ENCODE data around the gene TRIM46. TPM values are rescaled to one million over a fixed set of nuclear protein-coding genes. Genes with fewer than 3 reads are reported as not detected.
"Not testable (repeated sequence)": the region's sequence is repeated elsewhere in the genome, so short reads cannot be mapped to it uniquely, and the experiment has no call there.

The TRIM46 gene
- total and polyA plus RNA-seq, 2 experiments from 2014 or later = 2.1 to 3.4 TPM

- Histone ChIP-seq H3F3A (ENCODE audit: insufficient read depth) (no peaks in the 10 kb centered on the region), H2AFZ (no peak overlapping the region), H4K20me1 (ENCODE audit: insufficient read depth) (no peaks in the 10 kb centered on the region), H3K79me2 (ENCODE audit: insufficient read depth) (no peaks in the 10 kb centered on the region), H3K4me2 (ENCODE audit: unreplicated experiment) (no peak overlapping the region), H3K27me3 (replicated peaks; ENCODE audit: insufficient read depth) (no peaks in the 10 kb centered on the region), H3K9me2 (ENCODE audit: insufficient read depth) (no peaks in the 10 kb centered on the region), H3K4me3 (no peak overlapping the region), H3K36me3 (ENCODE audit: low read depth) (no peaks in the 10 kb centered on the region), H3K4me1 (ENCODE audit: insufficient read depth) (no peaks in the 10 kb centered on the region), H3K27ac (no peak overlapping the region), H3K9me3 (ENCODE audit: low read depth) (no peaks in the 10 kb centered on the region), H3K9ac (no peak overlapping the region)
- TF ChIP-seq EZH2 (IDR thresholded peaks at IDR 0.05; ENCODE audit: insufficient read depth, poor library complexity, severe bottlenecking) (no peak), EZH2phosphoT487 (IDR thresholded peaks at IDR 0.05; ENCODE audit: insufficient read depth, low read depth) (no peak)
- WGBS, 2 experiments (ENCODE audit: low coverage in 1 of 2, low lambda C conversion rate in 2 of 2, missing lambda C conversion rate in 2 of 2) = 66 to 73% methylated on average over 8 of the region's 8 CpGs
- in situ Hi-C loops (cut with MboI) = no loop called here
- DNase-seq = no peak
Observed at GRCh38 chr1:155186067-155186793, 12.6 kb downstream of the TRIM46 start.

- TF ChIP-seq EZH2phosphoT487 (IDR thresholded peaks at IDR 0.05; ENCODE audit: insufficient read depth, low read depth) (no peak), EZH2 (IDR thresholded peaks at IDR 0.05; ENCODE audit: insufficient read depth, poor library complexity, severe bottlenecking) (no peak)
- Histone ChIP-seq H3K9me2 (ENCODE audit: insufficient read depth) (no peaks in the 10 kb centered on the region), H3F3A (ENCODE audit: insufficient read depth) (no peaks in the 10 kb centered on the region), H3K4me2 (ENCODE audit: unreplicated experiment) (no peak overlapping the region), H3K36me3 (ENCODE audit: low read depth) (no peaks in the 10 kb centered on the region), H3K9ac (no peak overlapping the region), H3K4me1 (ENCODE audit: insufficient read depth) (no peaks in the 10 kb centered on the region), H2AFZ (no peak overlapping the region), H3K27ac (no peak overlapping the region), H4K20me1 (ENCODE audit: insufficient read depth) (no peaks in the 10 kb centered on the region), H3K79me2 (ENCODE audit: insufficient read depth) (no peaks in the 10 kb centered on the region), H3K27me3 (replicated peaks; ENCODE audit: insufficient read depth) (no peaks in the 10 kb centered on the region), H3K9me3 (ENCODE audit: low read depth) (no peaks in the 10 kb centered on the region), H3K4me3 (no peak overlapping the region)
- DNase-seq = no peak
- in situ Hi-C loops (cut with MboI) = no loop called here
- 64 to 65% methylated on average over 14 of the region's 14 CpGs for WGBS, 2 experiments (ENCODE audit: low coverage in 1 of 2, low lambda C conversion rate in 2 of 2, missing lambda C conversion rate in 2 of 2)
Observed at GRCh38 chr1:155186794-155187455, 13.3 kb downstream of the TRIM46 start.

GRCh38 chr1:155187456-155187891, 13.8 kb downstream of the TRIM46 start:
- no peak for DNase-seq
- H3K79me2 ChIP-seq (ENCODE audit: insufficient read depth) = no peaks in the 10 kb centered on the region
- 66% methylated on average over 15 to 16 of the region's 16 CpGs for WGBS, 2 experiments (ENCODE audit: low coverage in 1 of 2, low lambda C conversion rate in 2 of 2, missing lambda C conversion rate in 2 of 2)
- no peaks in the 10 kb centered on the region for H3K27me3 ChIP-seq (replicated peaks; ENCODE audit: insufficient read depth)
- H3K9me2 ChIP-seq (ENCODE audit: insufficient read depth) = no peaks in the 10 kb centered on the region
- H3K36me3 ChIP-seq (ENCODE audit: low read depth) = no peaks in the 10 kb centered on the region
- H3K4me3 ChIP-seq = no peak overlapping the region
- H2AFZ ChIP-seq = no peak overlapping the region
- in situ Hi-C loops (cut with MboI) = no loop called here
- H3K9me3 ChIP-seq (ENCODE audit: low read depth) = no peaks in the 10 kb centered on the region
- H3K27ac ChIP-seq = no peak overlapping the region
- H3K9ac ChIP-seq = no peak overlapping the region
- no peaks in the 10 kb centered on the region for H3K4me1 ChIP-seq (ENCODE audit: insufficient read depth)
- no peak for TF ChIP-seq EZH2 (IDR thresholded peaks at IDR 0.05; ENCODE audit: insufficient read depth, poor library complexity, severe bottlenecking)
- no peak for TF ChIP-seq EZH2phosphoT487 (IDR thresholded peaks at IDR 0.05; ENCODE audit: insufficient read depth, low read depth)
- no peaks in the 10 kb centered on the region for H3F3A ChIP-seq (ENCODE audit: insufficient read depth)
- H3K4me2 ChIP-seq (ENCODE audit: unreplicated experiment) = no peak overlapping the region
- no peaks in the 10 kb centered on the region for H4K20me1 ChIP-seq (ENCODE audit: insufficient read depth)

GRCh38 chr1:155188268-155188667, 14.6 kb downstream of the TRIM46 start:
- no peak overlapping the region for H3K4me3 ChIP-seq
- H2AFZ ChIP-seq = no peak overlapping the region
- no peak overlapping the region for H3K9ac ChIP-seq
- WGBS, 2 experiments (ENCODE audit: low coverage in 1 of 2, low lambda C conversion rate in 2 of 2, missing lambda C conversion rate in 2 of 2) = 42 to 78% methylated on average over 4 to 14 of the region's 14 CpGs
- no peak overlapping the region for H3K27ac ChIP-seq
- no peaks in the 10 kb centered on the region for H3K9me2 ChIP-seq (ENCODE audit: insufficient read depth)
- in situ Hi-C loops (cut with MboI) = no loop called here
- H3K4me2 ChIP-seq (ENCODE audit: unreplicated experiment) = no peak overlapping the region
- TF ChIP-seq EZH2 (IDR thresholded peaks at IDR 0.05; ENCODE audit: insufficient read depth, poor library complexity, severe bottlenecking) = no peak
- TF ChIP-seq EZH2phosphoT487 (IDR thresholded peaks at IDR 0.05; ENCODE audit: insufficient read depth, low read depth) = no peak
- H4K20me1 ChIP-seq (ENCODE audit: insufficient read depth) = no peaks in the 10 kb centered on the region
- no peaks in the 10 kb centered on the region for H3F3A ChIP-seq (ENCODE audit: insufficient read depth)
- no peaks in the 10 kb centered on the region for H3K4me1 ChIP-seq (ENCODE audit: insufficient read depth)
- no peaks in the 10 kb centered on the region for H3K36me3 ChIP-seq (ENCODE audit: low read depth)
- no peaks in the 10 kb centered on the region for H3K79me2 ChIP-seq (ENCODE audit: insufficient read depth)
- H3K9me3 ChIP-seq (ENCODE audit: low read depth) = no peaks in the 10 kb centered on the region
- DNase-seq = no peak
- H3K27me3 ChIP-seq (replicated peaks; ENCODE audit: insufficient read depth) = no peaks in the 10 kb centered on the region

GRCh38 chr1:155189926-155190325, 16.3 kb downstream of the TRIM46 start:
- H3K27me3 ChIP-seq (replicated peaks; ENCODE audit: insufficient read depth); H3K9me3 ChIP-seq (ENCODE audit: low read depth); H3K36me3 ChIP-seq (ENCODE audit: low read depth); H4K20me1 ChIP-seq (ENCODE audit: insufficient read depth); H3K4me3 ChIP-seq; H3K4me1 ChIP-seq (ENCODE audit: insufficient read depth); DNase-seq; H3K4me2 ChIP-seq (ENCODE audit: unreplicated experiment); H3K27ac ChIP-seq; in situ Hi-C loops (cut with MboI); H3F3A ChIP-seq (ENCODE audit: insufficient read depth); H2AFZ ChIP-seq; H3K79me2 ChIP-seq (ENCODE audit: insufficient read depth); H3K9ac ChIP-seq; H3K9me2 ChIP-seq (ENCODE audit: insufficient read depth): not testable (repeated sequence)
- WGBS, 2 experiments (ENCODE audit: low coverage in 1 of 2, low lambda C conversion rate in 2 of 2, missing lambda C conversion rate in 2 of 2) = 94% methylated on average over 27 of the region's 45 CpGs; no CpG with 5 or more reads in 1 of the 2 experiments

Measured in GM23248 (cell line).